RWPE2 (cell line): ENCODE data around the gene RGS17.
"Not testable (repeated sequence)": the region's sequence is repeated elsewhere in the genome, so short reads cannot be mapped to it uniquely, and the experiment has no call there.

Source experiments
- ATAC-seq: fragments of 200-7000 bp; cut with Tn5 transposase; 3 replicates; pipeline ENCODE4 v1.9.1; 2021; ENCODE audit warnings: low read depth
- DNase-seq: peaks from one replicate; pipeline ENCODE4 v3.0.0-alpha.2; 2020; ENCODE audit warnings: low spot score
- H3K27ac ChIP-seq: fragments of 450-650 bp; 2 replicates; pipeline ENCODE4 v1.5.1; 2017; ENCODE audit warnings: mild to moderate bottlenecking; ENCODE audit not compliant: poor library complexity, severe bottlenecking
- H3K27me3 ChIP-seq: fragments of 250-450 bp; sonication (Bioruptor Pico); 2 replicates; pipeline ENCODE4 v1.5.1; 2021; ENCODE audit warnings: mild to moderate bottlenecking, moderate library complexity; ENCODE audit not compliant: insufficient read depth, poor library complexity, severe bottlenecking
- H3K36me3 ChIP-seq: fragments of 250-450 bp; sonication (Bioruptor Pico); 2 replicates; pipeline ENCODE4 v1.5.1; 2020; ENCODE audit warnings: low read depth, mild to moderate bottlenecking, moderate library complexity
- H3K4me1 ChIP-seq: fragments of 250-450 bp; sonication (Bioruptor Pico); 2 replicates; pipeline ENCODE4 v1.5.1; 2021; ENCODE audit warnings: mild to moderate bottlenecking, moderate library complexity; ENCODE audit not compliant: insufficient read depth, poor library complexity, severe bottlenecking
- H3K4me3 ChIP-seq: fragments of 250-450 bp; sonication (Bioruptor Pico); 2 replicates; pipeline ENCODE4 v1.5.1; 2021; ENCODE audit warnings: mild to moderate bottlenecking, moderate library complexity; ENCODE audit not compliant: severe bottlenecking
- H3K9me3 ChIP-seq: fragments of 250-450 bp; sonication (Bioruptor Pico); 2 replicates; pipeline ENCODE4 v1.5.1; 2021; ENCODE audit warnings: mild to moderate bottlenecking, moderate library complexity; ENCODE audit not compliant: severe bottlenecking
- CTCF ChIP-seq: fragments of 450-650 bp; IDR thresholded peaks from one replicate; pipeline ENCODE4 v1.5.1; 2017; ENCODE audit warnings: mild to moderate bottlenecking, moderate library complexity; ENCODE audit not compliant: poor library complexity, severe bottlenecking

Gene RGS17

DNA sequence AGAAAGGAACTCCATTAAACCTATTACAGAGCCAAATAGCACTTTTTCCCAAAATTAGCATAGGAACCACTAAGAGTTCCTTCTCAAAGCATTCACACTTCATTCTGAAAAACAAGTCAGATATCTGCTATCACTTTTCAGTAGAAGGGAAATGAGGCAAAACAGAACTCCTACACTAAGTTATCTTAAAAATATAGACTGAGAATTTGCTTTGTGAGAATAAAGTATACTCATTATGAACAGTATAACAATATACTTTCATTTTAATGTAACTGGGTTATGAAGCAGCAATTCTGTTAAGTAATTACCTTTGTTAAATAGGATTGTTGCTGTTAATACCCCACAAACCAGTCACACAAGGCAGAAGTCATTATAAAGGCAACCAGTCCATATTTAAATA lies 137.2 kb downstream of the RGS17 start:
- no peaks in the 10 kb centered on the region for H3K9me3 ChIP-seq
- no peaks in the 10 kb centered on the region for H3K27me3 ChIP-seq
- TF ChIP-seq CTCF = no peak
- no peak overlapping the region for H3K4me3 ChIP-seq
- ATAC-seq = no peak
- H3K36me3 ChIP-seq = peaks cover 90% of the 10 kb centered on the region
- H3K27ac ChIP-seq = no peak overlapping the region
- no peaks in the 10 kb centered on the region for H3K4me1 ChIP-seq
- DNase-seq = no peak

DNA sequence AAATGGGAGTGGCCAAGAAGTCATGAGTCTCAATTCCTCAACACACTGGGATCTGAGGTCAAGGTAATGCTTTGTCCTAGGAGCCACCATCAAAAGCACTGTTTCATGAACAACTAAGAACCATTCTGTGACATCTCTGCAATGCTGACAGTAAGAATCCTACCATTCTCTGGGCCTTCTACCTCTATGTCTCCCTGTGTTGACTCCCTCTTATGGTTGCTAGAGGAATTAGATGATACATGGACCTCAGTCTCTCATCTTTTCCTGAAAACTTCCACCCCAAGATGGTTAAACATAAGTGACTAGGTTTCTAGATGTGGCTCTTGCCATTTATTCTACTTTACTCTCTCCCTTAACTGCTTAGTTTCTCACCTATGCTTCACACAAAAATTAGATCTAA lies 137.7 kb downstream of the RGS17 start:
- H3K27ac ChIP-seq = no peak overlapping the region
- no peaks in the 10 kb centered on the region for H3K9me3 ChIP-seq
- H3K4me1 ChIP-seq = no peaks in the 10 kb centered on the region
- peaks cover 86% of the 10 kb centered on the region for H3K36me3 ChIP-seq
- no peak overlapping the region for H3K4me3 ChIP-seq
- H3K27me3 ChIP-seq = no peaks in the 10 kb centered on the region
- TF ChIP-seq CTCF = peak; percentile 19
- ATAC-seq (no peak), DNase-seq (no peak)

- no peak for TF ChIP-seq CTCF
- H3K36me3 ChIP-seq = peaks cover 39% of the 10 kb centered on the region
- no peak overlapping the region for H3K4me3 ChIP-seq
- peaks cover 8% of the 10 kb centered on the region for H3K4me1 ChIP-seq
- ATAC-seq (no peak), DNase-seq (no peak)
- no peaks in the 10 kb centered on the region for H3K27me3 ChIP-seq
- H3K27ac ChIP-seq = no peak overlapping the region
- no peaks in the 10 kb centered on the region for H3K9me3 ChIP-seq
Observed at GRCh38 chr6:152986978-152987377, 144.1 kb downstream of the RGS17 start.

DNA sequence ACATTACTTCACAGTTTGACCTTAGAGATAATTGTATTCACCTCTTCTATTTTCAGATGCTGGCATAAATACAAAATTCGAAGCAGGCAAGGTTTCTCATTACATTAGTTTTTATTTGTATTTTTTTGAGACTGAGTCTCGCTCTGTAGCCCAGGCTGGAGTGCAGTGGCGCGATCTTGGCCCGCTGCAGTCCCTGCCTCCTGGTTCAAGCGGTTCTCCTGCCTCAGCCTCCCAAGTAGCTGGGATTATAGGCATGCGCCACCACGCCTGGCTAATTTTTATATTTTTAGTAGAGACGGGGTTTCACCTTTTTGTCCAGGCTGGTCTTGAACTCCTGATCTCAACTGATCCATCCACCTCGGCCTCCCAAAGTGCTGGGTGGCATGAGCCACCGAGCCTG lies 145.8 kb downstream of the RGS17 start:
- H3K36me3 ChIP-seq = peaks cover 36% of the 10 kb centered on the region
- peak overlapping the region; percentile 89 for H3K27ac ChIP-seq
- not testable (repeated sequence) for DNase-seq, H3K4me3 ChIP-seq, ATAC-seq, H3K9me3 ChIP-seq, H3K27me3 ChIP-seq
- peaks cover 13% of the 10 kb centered on the region for H3K4me1 ChIP-seq

DNA sequence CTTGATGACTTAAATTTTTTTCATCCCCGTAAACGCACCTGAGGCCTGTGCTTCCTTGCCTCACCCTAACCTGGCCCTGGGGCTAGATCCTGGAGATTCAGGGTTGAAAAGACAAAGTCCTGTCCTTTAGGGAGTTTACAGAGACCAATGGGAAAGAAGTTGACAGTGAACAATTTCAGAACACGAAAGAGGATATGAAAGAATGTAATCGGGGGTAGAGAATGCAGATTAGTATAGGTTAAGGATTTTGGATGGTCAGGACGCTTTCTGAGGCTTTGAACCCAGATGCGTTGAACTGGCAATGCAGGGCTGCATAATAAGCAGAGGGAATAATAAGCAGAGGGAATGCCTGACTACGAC lies 146.6 kb downstream of the RGS17 start:
- Histone ChIP-seq H3K9me3 (no peaks in the 10 kb centered on the region), H3K4me1 (peaks cover 21% of the 10 kb centered on the region), H3K27ac (peak overlapping the region; percentile 89), H3K4me3 (peak overlapping the region; percentile 87), H3K27me3 (no peaks in the 10 kb centered on the region), H3K36me3 (peaks cover 37% of the 10 kb centered on the region)
- TF ChIP-seq CTCF = no peak
- no peak for DNase-seq
- ATAC-seq = no peak; the same call in 2 of the 3 replicates
